Measurements from ENCODE around the gene REL.

Gene REL

GRCh38 chr2:60837123-60837522, 44.3 kb upstream of the REL start:
- Histone ChIP-seq H3K9ac (ENCODE audit: low read length) (no peak overlapping the region), H3K4me1 (ENCODE audit: control insufficient read depth, low read depth, low read length) (no peaks in the 10 kb centered on the region), H3K4me2 (ENCODE audit: low read length) (no peak overlapping the region), H3K79me1 (ENCODE audit: low read length) (no peaks in the 10 kb centered on the region), H2AK5ac (ENCODE audit: low read length) (no peak overlapping the region), H3K23ac (ENCODE audit: low read length) (no peak overlapping the region), H4K8ac (ENCODE audit: low read depth, low read length) (no peak overlapping the region), H2BK120ac (ENCODE audit: low read depth, low read length) (no peak overlapping the region), H2BK15ac (replicated peaks; ENCODE audit: low read depth) (no peak overlapping the region), H2BK5ac (ENCODE audit: low read length) (no peak overlapping the region), H3K27me3 (ENCODE audit: insufficient read depth, low read length, poor library complexity) (no peaks in the 10 kb centered on the region), H3K18ac (ENCODE audit: low read length) (no peak overlapping the region), H3K79me2 (ENCODE audit: control insufficient read depth, insufficient read depth, low read length) (no peaks in the 10 kb centered on the region), H3K27ac (ENCODE audit: low read depth, low read length) (no peak overlapping the region), H3K56ac (ENCODE audit: low read length) (no peak overlapping the region), H4K5ac (ENCODE audit: low read length) (no peak overlapping the region), H3K4me3 (ENCODE audit: low read length) (no peak overlapping the region), H3K36me3 (ENCODE audit: control insufficient read depth, insufficient read depth, low read length) (no peaks in the 10 kb centered on the region), H3K4ac (ENCODE audit: low read depth, low read length) (no peak overlapping the region)
- WGBS (ENCODE audit: extremely low coverage, insufficient coverage, low lambda C conversion rate): no CpG with 5 or more reads among the region's 1 CpG
- DNase-seq: no peak

DNA sequence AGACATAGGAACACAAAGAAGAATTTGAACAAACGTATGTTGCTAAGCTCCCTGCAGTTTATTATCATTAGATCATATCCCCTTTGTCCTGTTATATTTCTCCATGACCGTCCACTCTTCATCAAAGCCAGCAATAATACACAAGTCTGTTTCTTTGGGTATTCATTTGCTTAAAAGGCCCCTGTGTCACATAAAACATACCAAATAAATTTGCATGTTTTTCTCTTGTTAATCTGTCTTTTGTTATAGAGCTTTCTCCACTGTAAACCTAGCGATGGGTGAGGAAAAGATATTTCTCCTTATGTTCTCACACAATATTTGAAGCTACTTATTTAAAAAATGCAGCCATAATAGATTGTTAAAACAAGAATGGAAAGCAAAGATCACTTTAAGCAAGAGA, 42.9 kb upstream of the REL start:
- Histone ChIP-seq H3K4me2 (ENCODE audit: low read length) (no peak overlapping the region), H2BK15ac (replicated peaks; ENCODE audit: low read depth) (no peak overlapping the region), H2AK5ac (ENCODE audit: low read length) (no peak overlapping the region), H3K56ac (ENCODE audit: low read length) (no peak overlapping the region), H3K4me1 (ENCODE audit: control insufficient read depth, low read depth, low read length) (no peaks in the 10 kb centered on the region), H3K27ac (ENCODE audit: low read depth, low read length) (no peak overlapping the region), H3K4ac (ENCODE audit: low read depth, low read length) (no peak overlapping the region), H3K23ac (ENCODE audit: low read length) (no peak overlapping the region), H3K27me3 (ENCODE audit: insufficient read depth, low read length, poor library complexity) (no peaks in the 10 kb centered on the region), H4K8ac (ENCODE audit: low read depth, low read length) (no peak overlapping the region), H2BK5ac (ENCODE audit: low read length) (no peak overlapping the region), H3K79me1 (ENCODE audit: low read length) (no peaks in the 10 kb centered on the region), H3K79me2 (ENCODE audit: control insufficient read depth, insufficient read depth, low read length) (no peaks in the 10 kb centered on the region), H3K9ac (ENCODE audit: low read length) (no peak overlapping the region), H2BK120ac (ENCODE audit: low read depth, low read length) (no peak overlapping the region), H4K5ac (ENCODE audit: low read length) (no peak overlapping the region), H3K4me3 (ENCODE audit: low read length) (no peak overlapping the region), H3K36me3 (ENCODE audit: control insufficient read depth, insufficient read depth, low read length) (no peaks in the 10 kb centered on the region), H3K18ac (ENCODE audit: low read length) (no peak overlapping the region)
- no peak for DNase-seq
- no CpG with 5 or more reads among the region's 3 CpGs for WGBS (ENCODE audit: extremely low coverage, insufficient coverage, low lambda C conversion rate)

GRCh38 chr2:60839126-60839813, 42.1 kb upstream of the REL start:
- Histone ChIP-seq H3K4me1 (ENCODE audit: control insufficient read depth, low read depth, low read length) (no peaks in the 10 kb centered on the region), H3K36me3 (ENCODE audit: control insufficient read depth, insufficient read depth, low read length) (no peaks in the 10 kb centered on the region), H3K27me3 (ENCODE audit: insufficient read depth, low read length, poor library complexity) (no peaks in the 10 kb centered on the region), H2BK5ac (ENCODE audit: low read length) (no peak overlapping the region), H3K56ac (ENCODE audit: low read length) (no peak overlapping the region), H4K5ac (ENCODE audit: low read length) (no peak overlapping the region), H3K4me3 (ENCODE audit: low read length) (no peak overlapping the region), H4K8ac (ENCODE audit: low read depth, low read length) (no peak overlapping the region), H3K9ac (ENCODE audit: low read length) (no peak overlapping the region), H3K27ac (ENCODE audit: low read depth, low read length) (no peak overlapping the region), H3K18ac (ENCODE audit: low read length) (no peak overlapping the region), H2BK120ac (ENCODE audit: low read depth, low read length) (no peak overlapping the region), H3K4ac (ENCODE audit: low read depth, low read length) (no peak overlapping the region), H3K79me2 (ENCODE audit: control insufficient read depth, insufficient read depth, low read length) (no peaks in the 10 kb centered on the region), H3K4me2 (ENCODE audit: low read length) (no peak overlapping the region), H2AK5ac (ENCODE audit: low read length) (no peak overlapping the region), H3K23ac (ENCODE audit: low read length) (no peak overlapping the region), H2BK15ac (replicated peaks; ENCODE audit: low read depth) (no peak overlapping the region), H3K79me1 (ENCODE audit: low read length) (no peaks in the 10 kb centered on the region)
- no CpG with 5 or more reads among the region's 9 CpGs for WGBS (ENCODE audit: extremely low coverage, insufficient coverage, low lambda C conversion rate)
- peak; percentile 3 for DNase-seq

- Histone ChIP-seq H3K23ac (ENCODE audit: low read length) (no peak overlapping the region), H2BK120ac (ENCODE audit: low read depth, low read length) (no peak overlapping the region), H3K18ac (ENCODE audit: low read length) (no peak overlapping the region), H2AK5ac (ENCODE audit: low read length) (no peak overlapping the region), H3K9ac (ENCODE audit: low read length) (no peak overlapping the region), H2BK15ac (replicated peaks; ENCODE audit: low read depth) (no peak overlapping the region), H3K4me3 (ENCODE audit: low read length) (no peak overlapping the region), H3K36me3 (ENCODE audit: control insufficient read depth, insufficient read depth, low read length) (no peaks in the 10 kb centered on the region), H3K4me2 (ENCODE audit: low read length) (no peak overlapping the region), H2BK5ac (ENCODE audit: low read length) (no peak overlapping the region), H3K27me3 (ENCODE audit: insufficient read depth, low read length, poor library complexity) (no peaks in the 10 kb centered on the region), H3K27ac (ENCODE audit: low read depth, low read length) (no peak overlapping the region), H3K79me2 (ENCODE audit: control insufficient read depth, insufficient read depth, low read length) (no peaks in the 10 kb centered on the region), H4K8ac (ENCODE audit: low read depth, low read length) (no peak overlapping the region), H4K5ac (ENCODE audit: low read length) (no peak overlapping the region), H3K79me1 (ENCODE audit: low read length) (no peaks in the 10 kb centered on the region), H3K4ac (ENCODE audit: low read depth, low read length) (no peak overlapping the region), H3K4me1 (ENCODE audit: control insufficient read depth, low read depth, low read length) (no peaks in the 10 kb centered on the region), H3K56ac (ENCODE audit: low read length) (no peak overlapping the region)
- no CpG with 5 or more reads among the region's 7 CpGs for WGBS (ENCODE audit: extremely low coverage, insufficient coverage, low lambda C conversion rate)
- no peak for DNase-seq
These were observed 40.5 kb upstream of the REL start for GRCh38 chr2:60840880-60841279.

GRCh38 chr2:60843006-60843405, 38.4 kb upstream of the REL start:
- Histone ChIP-seq H2AK5ac (ENCODE audit: low read length) (no peak overlapping the region), H2BK5ac (ENCODE audit: low read length) (no peak overlapping the region), H2BK120ac (ENCODE audit: low read depth, low read length) (no peak overlapping the region), H3K79me2 (ENCODE audit: control insufficient read depth, insufficient read depth, low read length) (no peaks in the 10 kb centered on the region), H3K18ac (ENCODE audit: low read length) (no peak overlapping the region), H3K79me1 (ENCODE audit: low read length) (no peaks in the 10 kb centered on the region), H3K4ac (ENCODE audit: low read depth, low read length) (no peak overlapping the region), H3K23ac (ENCODE audit: low read length) (no peak overlapping the region), H3K36me3 (ENCODE audit: control insufficient read depth, insufficient read depth, low read length) (no peaks in the 10 kb centered on the region), H3K27ac (ENCODE audit: low read depth, low read length) (no peak overlapping the region), H3K56ac (ENCODE audit: low read length) (no peak overlapping the region), H3K4me1 (ENCODE audit: control insufficient read depth, low read depth, low read length) (no peaks in the 10 kb centered on the region), H4K8ac (ENCODE audit: low read depth, low read length) (no peak overlapping the region), H3K27me3 (ENCODE audit: insufficient read depth, low read length, poor library complexity) (no peaks in the 10 kb centered on the region), H3K4me2 (ENCODE audit: low read length) (no peak overlapping the region), H2BK15ac (replicated peaks; ENCODE audit: low read depth) (no peak overlapping the region), H3K9ac (ENCODE audit: low read length) (no peak overlapping the region), H4K5ac (ENCODE audit: low read length) (no peak overlapping the region), H3K4me3 (ENCODE audit: low read length) (no peak overlapping the region)
- DNase-seq: no peak
- no CpG with 5 or more reads among the region's 6 CpGs for WGBS (ENCODE audit: extremely low coverage, insufficient coverage, low lambda C conversion rate)

DNA sequence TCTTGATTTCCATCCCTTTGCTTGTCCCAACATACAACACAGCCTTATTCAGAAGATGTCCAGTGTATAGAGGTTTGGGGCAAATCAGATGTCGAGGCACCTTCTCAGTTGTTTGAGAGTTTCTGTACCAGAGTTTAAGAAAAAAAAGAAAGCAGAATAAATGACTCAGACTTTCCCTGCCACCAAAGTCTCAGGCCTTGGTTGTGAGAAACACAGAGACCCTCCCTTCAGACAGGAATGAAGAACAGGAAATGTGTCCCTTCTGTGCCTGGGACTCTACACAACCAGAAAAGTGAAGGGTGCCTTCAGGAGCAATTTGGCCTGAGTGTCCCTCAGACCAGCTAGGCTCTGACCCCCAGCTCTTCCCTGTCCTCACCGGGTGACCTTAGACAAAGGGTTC, 37.3 kb upstream of the REL start:
- Histone ChIP-seq H3K4ac (ENCODE audit: low read depth, low read length) (no peak overlapping the region), H3K4me3 (ENCODE audit: low read length) (no peak overlapping the region), H3K79me2 (ENCODE audit: control insufficient read depth, insufficient read depth, low read length) (no peaks in the 10 kb centered on the region), H3K56ac (ENCODE audit: low read length) (no peak overlapping the region), H3K9ac (ENCODE audit: low read length) (no peak overlapping the region), H4K8ac (ENCODE audit: low read depth, low read length) (no peak overlapping the region), H3K27ac (ENCODE audit: low read depth, low read length) (no peak overlapping the region), H2BK5ac (ENCODE audit: low read length) (no peak overlapping the region), H3K18ac (ENCODE audit: low read length) (no peak overlapping the region), H3K4me2 (ENCODE audit: low read length) (no peak overlapping the region), H3K23ac (ENCODE audit: low read length) (no peak overlapping the region), H2BK15ac (replicated peaks; ENCODE audit: low read depth) (no peak overlapping the region), H4K5ac (ENCODE audit: low read length) (no peak overlapping the region), H3K79me1 (ENCODE audit: low read length) (no peaks in the 10 kb centered on the region), H3K4me1 (ENCODE audit: control insufficient read depth, low read depth, low read length) (no peaks in the 10 kb centered on the region), H3K36me3 (ENCODE audit: control insufficient read depth, insufficient read depth, low read length) (no peaks in the 10 kb centered on the region), H2AK5ac (ENCODE audit: low read length) (no peak overlapping the region), H2BK120ac (ENCODE audit: low read depth, low read length) (no peak overlapping the region), H3K27me3 (ENCODE audit: insufficient read depth, low read length, poor library complexity) (no peaks in the 10 kb centered on the region)
- WGBS (ENCODE audit: extremely low coverage, insufficient coverage, low lambda C conversion rate): no CpG with 5 or more reads among the region's 2 CpGs
- no peak for DNase-seq

All from mesendoderm (in vitro differentiated cells).